Measurements from ENCODE around the gene PDZD2.

The PDZD2 gene

DNA sequence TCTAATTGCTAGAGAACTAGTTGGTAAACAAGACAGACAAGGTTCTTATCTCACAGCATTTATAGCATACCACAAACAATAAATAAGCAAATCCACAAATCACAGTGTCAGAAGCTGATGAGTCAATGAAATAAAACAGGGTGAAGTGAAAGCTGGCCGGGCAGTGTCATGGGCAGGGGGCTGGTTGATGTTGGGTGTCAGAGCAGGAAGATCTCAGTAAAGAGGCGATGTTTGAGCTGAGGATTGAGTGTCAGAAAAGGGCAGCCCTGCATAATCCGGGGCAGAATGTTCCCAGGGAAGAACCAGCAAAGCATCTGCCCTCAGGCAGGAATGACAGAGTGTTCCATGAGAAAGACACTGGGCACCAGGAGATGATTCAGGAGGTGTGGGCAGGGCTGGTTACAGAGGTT, 351.8 kb downstream of the PDZD2 start:
- ATAC-seq (replicated peaks) (no peak), DNase-seq (no peak)
- Mint-ChIP-seq H3K27me3 (peaks cover 6 to 12% of the 10 kb centered on the region in 2 donors), H3K9me3 (peaks cover 4 to 5% of the 10 kb centered on the region in 2 donors), H3K4me3 (no peak overlapping the region), H3K4me1 (no peaks in the 10 kb centered on the region), H3K36me3 (peaks cover 3% of the 10 kb centered on the region in 2 donors), H3K27ac (no peak overlapping the region)

DNA sequence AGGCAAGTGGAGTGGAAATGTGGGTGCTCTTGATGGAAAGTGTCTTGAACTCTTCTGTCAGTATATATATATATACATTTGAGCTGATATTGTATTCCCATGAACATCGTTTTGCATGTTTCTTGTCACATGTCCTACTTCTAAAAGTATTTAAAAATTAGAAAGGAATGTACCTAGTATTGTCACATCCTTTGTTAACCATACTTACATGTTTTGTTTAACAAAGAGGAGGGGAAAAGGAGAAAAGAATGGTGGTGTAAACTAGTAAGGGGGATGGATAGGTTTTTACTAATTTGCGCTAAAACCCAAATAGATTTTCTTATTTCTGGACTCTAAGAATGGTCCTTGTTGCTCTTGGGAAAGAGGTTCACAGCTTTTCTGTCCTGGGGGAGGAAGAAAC, 353.4 kb downstream of the PDZD2 start:
- Mint-ChIP-seq H3K27ac (no peak overlapping the region), H3K4me1 (no peaks in the 10 kb centered on the region), H3K4me3 (no peak overlapping the region), H3K36me3 (peaks cover 3% of the 10 kb centered on the region in 2 donors), H3K27me3 (peaks cover 6 to 12% of the 10 kb centered on the region in 2 donors), H3K9me3 (peaks cover 4 to 5% of the 10 kb centered on the region in 2 donors)
- ATAC-seq (replicated peaks) (no peak), DNase-seq (no peak)

DNA sequence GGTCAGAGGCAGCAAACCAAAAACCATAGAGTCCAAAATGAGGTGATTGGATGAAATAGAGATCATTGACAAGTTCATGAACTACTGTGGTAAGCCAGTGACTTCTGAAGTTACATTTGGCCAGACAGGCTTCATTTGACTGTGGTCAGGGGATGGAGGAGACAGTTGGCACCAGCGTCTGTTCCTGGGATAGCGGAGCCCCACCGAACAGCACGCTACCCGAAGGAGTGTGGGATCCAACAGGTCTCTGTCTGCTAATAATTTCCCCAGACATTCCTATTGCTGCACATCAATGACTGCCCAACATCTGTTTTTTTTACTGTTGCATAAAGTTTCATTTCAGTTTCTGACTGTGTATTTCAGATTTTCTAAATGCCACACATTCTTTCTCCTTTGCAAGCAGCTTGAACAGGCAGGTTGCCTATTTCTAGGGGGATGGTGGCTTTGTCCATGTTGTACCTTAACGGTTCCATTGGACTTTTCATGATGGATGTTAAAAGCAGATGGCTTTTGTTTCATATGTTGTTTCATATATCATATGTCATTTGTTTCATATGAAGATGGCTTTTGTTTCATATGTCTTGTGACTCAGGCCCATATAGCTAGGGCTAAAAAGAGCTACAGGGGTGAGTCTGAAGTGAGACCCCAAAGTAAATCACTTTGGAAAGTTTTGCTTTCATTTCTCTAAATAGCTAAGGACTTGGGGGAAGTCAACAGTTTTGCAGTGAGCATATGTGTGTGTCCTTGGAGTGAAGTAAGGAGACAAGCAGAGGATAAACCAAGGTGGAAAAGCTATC, 354.4 kb downstream of the PDZD2 start:
- H3K27ac Mint-ChIP-seq = no peak overlapping the region
- H3K36me3 Mint-ChIP-seq = no peaks in the 10 kb centered on the region
- DNase-seq = no peak
- peaks cover 6 to 11% of the 10 kb centered on the region in 2 donors for H3K27me3 Mint-ChIP-seq
- no peaks in the 10 kb centered on the region for H3K4me1 Mint-ChIP-seq
- H3K9me3 Mint-ChIP-seq = peaks cover 0 to under 1% of the 10 kb centered on the region in 2 donors
- H3K4me3 Mint-ChIP-seq = no peak overlapping the region
- no peak for ATAC-seq (replicated peaks)

DNA sequence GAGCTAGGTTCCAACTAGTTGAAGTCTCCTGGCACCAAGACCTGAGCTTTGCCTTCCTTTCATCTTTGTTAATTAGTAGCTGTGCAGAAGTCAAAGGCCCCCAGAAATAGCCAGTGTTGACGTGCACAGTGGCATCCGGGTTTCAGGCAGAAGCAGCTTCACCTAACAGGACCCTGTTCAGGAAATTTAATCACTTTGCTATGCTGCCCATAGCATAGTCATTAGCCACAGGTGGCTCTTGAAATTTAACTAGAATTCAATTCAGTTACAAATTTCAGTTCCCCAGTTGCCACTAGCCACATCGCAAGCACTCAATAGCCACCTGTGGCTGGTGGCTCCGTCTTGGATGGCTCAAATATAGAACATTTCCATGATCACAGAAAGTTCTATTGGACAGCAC, 356.1 kb downstream of the PDZD2 start:
- Mint-ChIP-seq H3K27me3 (peaks cover 6 to 12% of the 10 kb centered on the region in 2 donors), H3K9me3 (peaks cover 0 to 1% of the 10 kb centered on the region in 2 donors), H3K27ac (no peak overlapping the region), H3K4me3 (no peak overlapping the region), H3K4me1 (no peaks in the 10 kb centered on the region), H3K36me3 (no peaks in the 10 kb centered on the region)
- ATAC-seq (replicated peaks) (no peak), DNase-seq (no peak)

DNA sequence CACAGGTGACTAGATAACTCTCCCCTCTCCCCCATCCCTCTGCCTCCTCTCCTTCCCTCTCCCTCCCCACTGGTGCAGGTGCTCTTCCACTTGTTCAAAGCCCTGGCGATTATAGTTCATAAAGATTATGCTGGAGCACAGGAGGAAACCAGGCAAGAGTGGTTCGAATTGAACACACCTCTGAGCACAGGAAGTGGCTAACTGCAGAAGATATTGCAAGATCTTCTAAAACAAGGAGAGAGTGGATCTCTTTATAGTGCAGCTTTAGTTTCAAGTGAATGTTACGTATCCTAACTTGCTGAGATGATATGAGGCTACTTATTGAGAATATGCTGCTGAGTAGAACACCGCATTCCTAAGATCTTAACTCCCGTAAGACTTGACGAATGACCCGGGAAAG, 356.8 kb downstream of the PDZD2 start:
- Mint-ChIP-seq H3K4me3 (no peak overlapping the region), H3K4me1 (no peaks in the 10 kb centered on the region), H3K27me3 (peaks cover 2 to 10% of the 10 kb centered on the region in 2 donors), H3K9me3 (peaks cover 0 to 1% of the 10 kb centered on the region in 2 donors), H3K27ac (no peak overlapping the region), H3K36me3 (no peaks in the 10 kb centered on the region)
- ATAC-seq (replicated peaks) (no peak), DNase-seq (no peak)

DNA sequence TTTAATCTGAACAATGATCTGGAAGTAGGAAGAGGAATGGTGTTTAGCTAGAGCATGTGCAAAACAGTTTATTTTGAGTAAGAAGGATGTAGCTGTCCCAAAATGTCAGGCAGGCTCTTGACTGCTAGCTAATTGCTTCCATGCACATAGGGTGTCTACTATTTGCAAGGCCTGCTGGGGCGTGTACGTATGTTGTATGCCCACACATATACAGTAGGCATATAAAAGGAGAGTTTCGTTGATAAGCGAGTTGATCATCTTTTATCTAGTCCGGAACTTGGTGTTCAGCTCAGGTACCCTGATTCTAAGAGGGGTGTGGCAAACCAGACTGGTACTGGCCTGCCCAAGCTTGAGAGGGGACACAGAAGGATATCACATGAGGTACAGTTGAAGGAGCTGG, 358.0 kb downstream of the PDZD2 start:
- Mint-ChIP-seq H3K4me3 (no peak overlapping the region), H3K27ac (no peak overlapping the region), H3K36me3 (no peaks in the 10 kb centered on the region), H3K9me3 (peaks cover 0 to 1% of the 10 kb centered on the region in 2 donors), H3K4me1 (no peaks in the 10 kb centered on the region), H3K27me3 (peaks cover 0 to 4% of the 10 kb centered on the region in 2 donors)
- no peak for DNase-seq
- ATAC-seq (replicated peaks) = no peak

DNA sequence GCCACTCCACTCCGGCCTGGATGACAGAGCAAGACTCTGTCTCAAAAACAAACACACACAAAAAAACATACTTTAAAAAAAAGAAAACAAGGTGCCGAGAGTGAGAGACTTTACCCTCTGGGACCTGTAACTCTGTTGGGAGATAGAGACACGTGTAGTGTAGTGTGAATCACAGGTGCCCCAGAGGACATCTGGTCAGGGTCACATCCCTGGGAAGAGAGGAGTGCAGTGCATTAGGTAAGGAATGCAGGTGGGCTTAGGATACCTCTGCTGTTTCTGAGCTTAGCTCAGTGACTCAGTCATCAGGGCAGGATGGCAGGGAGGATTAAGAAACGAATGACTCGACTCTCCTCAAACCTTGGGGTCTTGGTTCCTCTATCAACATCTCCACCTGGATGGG, 360.5 kb downstream of the PDZD2 start:
- peaks cover 0 to 1% of the 10 kb centered on the region in 2 donors for H3K4me1 Mint-ChIP-seq
- no peak for DNase-seq
- no peak overlapping the region for H3K4me3 Mint-ChIP-seq
- H3K36me3 Mint-ChIP-seq = no peaks in the 10 kb centered on the region
- ATAC-seq (replicated peaks) = no peak
- H3K27me3 Mint-ChIP-seq = peaks cover 0 to 4% of the 10 kb centered on the region in 2 donors
- H3K27ac Mint-ChIP-seq = no peak overlapping the region
- peaks cover 6 to 8% of the 10 kb centered on the region in 2 donors for H3K9me3 Mint-ChIP-seq

DNA sequence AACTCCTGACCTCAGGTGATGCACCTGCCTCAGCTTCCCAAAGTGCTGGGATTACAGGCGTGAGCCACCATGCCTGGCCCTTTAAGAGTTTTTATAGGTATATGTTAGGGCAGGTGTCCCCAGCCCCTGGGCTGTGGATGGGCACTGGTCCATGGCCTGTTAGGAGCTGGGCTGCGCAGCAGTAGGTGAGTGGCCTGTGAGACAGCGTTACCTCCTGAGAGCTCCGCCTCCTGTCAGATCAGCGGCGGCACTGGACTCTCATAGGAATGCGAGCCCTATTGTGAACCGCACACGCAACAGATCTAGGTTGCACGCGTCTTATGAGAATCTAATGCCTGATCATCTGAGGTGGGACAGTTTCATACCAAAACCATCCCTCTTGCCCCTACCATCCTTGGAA, 361.8 kb downstream of the PDZD2 start:
- H3K9me3 Mint-ChIP-seq = peaks cover 6 to 8% of the 10 kb centered on the region in 2 donors
- peaks cover 0 to 1% of the 10 kb centered on the region in 2 donors for H3K4me1 Mint-ChIP-seq
- ATAC-seq (replicated peaks) (no peak), DNase-seq (no peak)
- H3K36me3 Mint-ChIP-seq = no peaks in the 10 kb centered on the region
- no peak overlapping the region for H3K4me3 Mint-ChIP-seq
- H3K27ac Mint-ChIP-seq = no peak overlapping the region
- peaks cover 0 to 4% of the 10 kb centered on the region in 2 donors for H3K27me3 Mint-ChIP-seq

DNA sequence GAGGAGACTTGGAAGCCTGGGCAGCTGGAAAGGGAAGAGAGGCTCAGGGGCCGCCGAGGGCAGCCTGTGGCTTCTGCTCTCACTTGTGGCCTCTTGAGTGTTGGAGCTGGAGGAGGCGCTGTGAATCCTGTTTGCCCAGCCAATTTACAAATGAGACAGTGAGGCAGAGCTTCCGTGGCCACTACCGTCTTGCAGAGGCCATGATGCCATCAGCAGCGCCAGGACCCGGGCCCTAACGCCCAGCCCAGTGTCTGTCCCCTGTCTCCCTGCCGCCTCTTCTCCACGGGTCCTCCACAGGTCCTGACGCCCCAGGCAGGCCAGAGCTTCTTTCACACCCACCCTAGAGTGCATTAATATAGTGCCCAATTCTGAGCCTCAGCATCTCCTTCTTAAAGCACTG, 362.4 kb downstream of the PDZD2 start:
- DNase-seq (no peak), ATAC-seq (replicated peaks) (no peak)
- Mint-ChIP-seq H3K4me1 (peaks cover 0 to 1% of the 10 kb centered on the region in 2 donors), H3K27me3 (peaks cover 0 to 4% of the 10 kb centered on the region in 2 donors), H3K4me3 (no peak overlapping the region), H3K36me3 (no peaks in the 10 kb centered on the region), H3K27ac (no peak overlapping the region), H3K9me3 (peaks cover 6 to 8% of the 10 kb centered on the region in 2 donors)

DNA sequence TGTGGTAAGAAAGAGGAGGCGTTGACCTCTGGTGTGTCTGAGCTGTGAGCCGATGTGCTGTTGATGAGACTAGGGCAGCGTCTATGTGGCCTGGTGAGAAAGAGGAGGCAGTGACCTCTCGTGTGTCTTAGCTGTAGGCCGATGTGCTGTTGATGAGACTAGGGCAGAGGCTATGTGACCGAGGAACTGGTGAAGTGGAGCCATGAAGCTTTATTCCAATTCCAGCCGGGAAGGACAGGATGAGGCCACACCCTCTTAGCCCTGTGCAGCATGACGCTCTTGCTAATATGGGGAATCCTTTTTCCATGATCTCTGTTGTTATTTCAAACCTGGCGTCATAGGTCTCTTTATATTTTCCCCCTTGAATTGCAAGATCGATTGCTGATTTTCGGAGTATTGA, 362.8 kb downstream of the PDZD2 start:
- H3K4me3 Mint-ChIP-seq = no peak overlapping the region
- H3K9me3 Mint-ChIP-seq = peaks cover 6 to 8% of the 10 kb centered on the region in 2 donors
- H3K4me1 Mint-ChIP-seq = peaks cover 0 to 1% of the 10 kb centered on the region in 2 donors
- ATAC-seq (replicated peaks) = no peak
- no peak for DNase-seq
- H3K36me3 Mint-ChIP-seq = no peaks in the 10 kb centered on the region
- peaks cover 0 to 4% of the 10 kb centered on the region in 2 donors for H3K27me3 Mint-ChIP-seq
- H3K27ac Mint-ChIP-seq = no peak overlapping the region

DNA sequence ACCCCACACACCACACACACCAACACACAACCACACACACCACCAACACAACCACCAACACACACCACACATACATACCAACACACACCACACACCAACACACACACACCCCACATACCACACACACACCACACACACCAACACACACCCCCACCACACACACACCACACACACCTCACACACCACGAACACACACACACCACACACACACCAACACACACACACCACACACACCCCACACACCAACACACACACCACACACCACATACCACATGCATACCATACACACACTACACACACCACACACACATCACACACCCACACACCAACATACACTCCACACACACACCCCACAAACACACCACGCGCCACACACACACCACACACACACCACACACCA, 363.8 kb downstream of the PDZD2 start:
- Mint-ChIP-seq H3K27ac (no peak overlapping the region), H3K36me3 (no peaks in the 10 kb centered on the region), H3K4me1 (peaks cover 0 to 1% of the 10 kb centered on the region in 2 donors), H3K9me3 (peaks cover 6 to 8% of the 10 kb centered on the region in 2 donors), H3K4me3 (no peak overlapping the region), H3K27me3 (peaks cover 0 to 4% of the 10 kb centered on the region in 2 donors)
- DNase-seq (no peak), ATAC-seq (replicated peaks) (no peak)

DNA sequence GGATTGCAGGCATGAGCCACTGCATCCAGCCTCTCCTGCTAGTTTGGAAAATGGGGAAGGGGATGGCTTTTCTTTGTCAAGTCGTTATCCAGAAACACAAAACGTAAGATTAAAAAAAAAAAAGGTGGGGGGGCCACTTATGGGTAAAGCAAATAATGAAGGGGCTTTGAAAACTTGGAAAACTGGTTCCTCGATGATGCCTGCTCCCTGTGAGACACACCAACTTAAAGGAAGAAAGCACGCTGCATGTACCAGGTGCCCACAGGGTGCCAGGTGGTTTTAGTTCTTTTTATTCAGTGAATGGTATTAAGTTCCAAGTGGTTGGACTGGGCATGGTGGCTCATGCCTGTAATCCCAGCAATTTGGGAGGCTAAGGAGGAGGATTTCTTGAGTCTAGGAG, 365.1 kb downstream of the PDZD2 start:
- H3K4me1 Mint-ChIP-seq = peaks cover 0 to 1% of the 10 kb centered on the region in 2 donors
- H3K4me3 Mint-ChIP-seq = no peak overlapping the region
- H3K9me3 Mint-ChIP-seq = peaks cover 6 to 7% of the 10 kb centered on the region in 2 donors
- no peak overlapping the region for H3K27ac Mint-ChIP-seq
- no peaks in the 10 kb centered on the region for H3K36me3 Mint-ChIP-seq
- ATAC-seq (replicated peaks) (no peak), DNase-seq (no peak)
- H3K27me3 Mint-ChIP-seq = peaks cover 6% of the 10 kb centered on the region in 2 donors

DNA sequence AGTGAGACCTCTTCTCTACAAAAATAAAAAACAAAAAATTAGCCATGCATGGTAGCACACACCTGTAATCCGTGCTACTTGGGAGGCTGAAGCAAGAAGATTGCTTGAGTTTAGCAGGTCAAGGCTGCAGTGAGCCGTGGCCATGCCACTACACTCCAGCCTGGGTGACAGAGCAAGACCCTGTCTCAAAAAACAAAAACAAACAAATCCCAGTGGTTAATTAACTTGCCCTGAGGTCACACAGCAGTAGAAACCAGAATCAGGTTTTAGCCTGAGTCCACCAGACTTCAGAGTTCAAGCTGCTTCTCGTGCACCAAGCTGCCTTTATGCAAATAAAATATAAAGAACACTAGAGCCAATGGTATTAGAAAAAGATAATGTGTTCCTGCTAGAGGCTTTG, 365.5 kb downstream of the PDZD2 start:
- Mint-ChIP-seq H3K9me3 (peaks cover 6 to 7% of the 10 kb centered on the region in 2 donors), H3K4me3 (no peak overlapping the region), H3K27ac (no peak overlapping the region), H3K27me3 (peaks cover 6% of the 10 kb centered on the region in 2 donors), H3K36me3 (no peaks in the 10 kb centered on the region), H3K4me1 (peaks cover 0 to 1% of the 10 kb centered on the region in 2 donors)
- ATAC-seq (replicated peaks) (no peak), DNase-seq (no peak)

DNA sequence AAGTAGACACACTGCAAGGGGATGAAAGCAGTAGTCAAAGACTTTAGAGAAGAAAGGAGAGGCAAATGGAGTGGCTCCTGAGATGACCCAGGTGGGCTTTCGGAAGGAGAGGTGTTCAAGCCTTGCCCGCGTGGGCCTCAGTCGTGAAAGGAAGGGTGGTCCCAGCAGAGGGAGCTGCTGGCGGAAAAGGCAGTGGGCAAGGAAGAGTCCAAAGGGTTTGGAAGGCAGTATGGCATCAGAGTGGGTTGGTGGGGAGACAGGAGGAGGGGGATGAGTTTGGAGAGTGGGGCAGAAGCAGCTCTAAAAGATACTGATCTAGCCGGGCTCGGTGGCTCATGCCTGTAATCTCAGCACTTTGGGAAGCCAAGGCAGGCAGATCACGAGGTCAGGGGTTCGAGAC, 369.8 kb downstream of the PDZD2 start:
- no peaks in the 10 kb centered on the region for H3K9me3 Mint-ChIP-seq
- no peaks in the 10 kb centered on the region for H3K4me1 Mint-ChIP-seq
- no peaks in the 10 kb centered on the region for H3K36me3 Mint-ChIP-seq
- peak overlapping the region; percentile 32 for H3K27ac Mint-ChIP-seq
- ATAC-seq (replicated peaks) (no peak), DNase-seq (no peak)
- H3K27me3 Mint-ChIP-seq = peaks cover 6% of the 10 kb centered on the region in 2 donors
- no peak overlapping the region for H3K4me3 Mint-ChIP-seq

DNA sequence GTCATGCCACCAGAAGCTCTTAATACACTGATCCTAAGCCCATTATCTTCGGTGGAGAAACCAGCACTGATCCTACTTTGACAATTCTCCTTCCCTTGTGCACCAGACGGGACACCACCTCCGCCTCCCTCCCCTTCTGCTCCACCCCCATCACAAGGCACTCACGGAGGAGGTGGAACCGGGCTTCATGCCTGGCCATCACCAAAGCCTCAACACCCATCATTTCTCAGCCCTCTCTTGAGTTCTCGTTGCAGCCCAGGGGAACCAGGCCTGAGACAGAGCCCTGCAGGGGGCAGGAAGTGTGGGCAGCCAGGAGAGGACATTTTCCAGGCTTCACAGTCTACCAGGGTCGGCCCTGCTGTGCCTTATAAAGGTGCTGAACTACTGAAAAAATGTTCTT, 374.7 kb downstream of the PDZD2 start:
- Mint-ChIP-seq H3K36me3 (no peaks in the 10 kb centered on the region), H3K9me3 (no peaks in the 10 kb centered on the region), H3K4me3 (no peak overlapping the region), H3K4me1 (peaks cover 6 to 8% of the 10 kb centered on the region in 2 donors), H3K27me3 (peaks cover 2% of the 10 kb centered on the region in 2 donors), H3K27ac (no peak overlapping the region)
- ATAC-seq (replicated peaks) = no peak
- no peak for DNase-seq

Data from stimulated activated naive B cell treated with anti-CD40 and anti-IgM and Interleukin-4, amounts not matched to agents 10 μg/mL and 1 μg/mL and 100 μg/mL, for 72 hours (primary cell).